H1 (cell line): Measurements from ENCODE around the gene NEDD4L. TPM values are rescaled to one million over a fixed set of nuclear protein-coding genes. Genes with fewer than 3 reads are reported as not detected.

Experiments
- CTCF ChIA-PET: fragments of 300-600 bp; sonication (Branson Sonifier 250); formaldehyde crosslinking; loops from one replicate; lab custom pipeline; 2021; ENCODE audit not compliant: partially characterized antibody; lab: Charles Lee
- POLR2A ChIA-PET: fragments of 300-600 bp; sonication (Branson Sonifier 250); formaldehyde crosslinking; loops from one replicate; lab custom pipeline; 2021; ENCODE audit warnings: inconsistent platforms; ENCODE audit not compliant: partially characterized antibody; lab: Charles Lee
- DNase-seq, 2 experiments: peaks; one replicate each; pipeline versions ENCODE4 v3.0.0 to v3.0.0-alpha.2; 2010 to 2022; ENCODE audit warnings: low spot score in 2 of 2, low read depth in 1 of 2, mixed read lengths in 1 of 2
- FAIRE-seq: peaks from 2 replicates; lab custom pipeline; 2011; peaks lifted over from hg19 to GRCh38; lab: Jason Lieb, UNC
- H2AFZ ChIP-seq: 2 replicates; pipeline ENCODE4 v1.8.1; 2012; ENCODE audit warnings: low read length, inconsistent platforms
- H2AK5ac ChIP-seq: 2 replicates; pipeline ENCODE4 v1.6.1; 2013; ENCODE audit warnings: low read depth, low read length
- H2BK120ac ChIP-seq: replicated peaks from 2 replicates; pipeline ENCODE3; 2013; ENCODE audit warnings: low read depth, low read length, inconsistent platforms
- H2BK12ac ChIP-seq: 2 replicates; pipeline ENCODE4 v1.6.1; 2013; ENCODE audit warnings: low read depth, low read length
- H2BK15ac ChIP-seq: 2 replicates; pipeline ENCODE4 v1.6.1; 2013; ENCODE audit warnings: low read length
- H2BK20ac ChIP-seq: 2 replicates; pipeline ENCODE4 v1.6.1; 2013; ENCODE audit warnings: low read length
- H2BK5ac ChIP-seq: 2 replicates; pipeline ENCODE4 v1.6.1; 2013; ENCODE audit warnings: low read depth, low read length
- H3K14ac ChIP-seq: 2 replicates; pipeline ENCODE4 v1.6.1; 2013; ENCODE audit warnings: inconsistent platforms; ENCODE audit not compliant: insufficient read length
- H3K18ac ChIP-seq: 2 replicates; pipeline ENCODE4 v1.6.1; 2013; ENCODE audit warnings: low read length; ENCODE audit errors: extremely low read depth
- H3K23ac ChIP-seq: 2 replicates; pipeline ENCODE4 v1.6.1; 2013; ENCODE audit warnings: inconsistent platforms; ENCODE audit not compliant: insufficient read length
- H3K23me2 ChIP-seq: 2 replicates; pipeline ENCODE4 v1.6.1; 2013; ENCODE audit warnings: low read depth, low read length
- H3K27ac ChIP-seq: 2 replicates; pipeline ENCODE4 v1.6.1; 2011; ENCODE audit warnings: low read depth, low read length, inconsistent platforms
- H3K27me3 ChIP-seq, 4 experiments: replicated peaks in 1 of 4; 1 replicate in 1 of 4; 2 replicates in 3 of 4; pipeline versions ENCODE4 v1.6.1 to v1.8.1; 2011 to 2013; ENCODE audit warnings: low read length in 3 of 4, mild to moderate bottlenecking in 3 of 4, inconsistent platforms in 2 of 4, mixed read lengths in 2 of 4, moderate library complexity in 1 of 4; ENCODE audit not compliant: control insufficient read depth in 3 of 4, insufficient read depth in 3 of 4; ENCODE audit errors: extremely low read depth in 1 of 4
- H3K36me3 ChIP-seq, 4 experiments: 2 replicates each; pipeline versions ENCODE4 v1.6.1 to v1.8.1; 2011 to 2013; ENCODE audit warnings: mild to moderate bottlenecking in 4 of 4, low read length in 3 of 4, moderate library complexity in 2 of 4, control low read depth in 1 of 4, inconsistent platforms in 1 of 4; ENCODE audit not compliant: insufficient read depth in 4 of 4, control insufficient read depth in 2 of 4
- H3K4ac ChIP-seq: replicated peaks from 2 replicates; pipeline ENCODE3; 2013; ENCODE audit warnings: low read length, low read depth, mixed read lengths, inconsistent platforms; ENCODE audit not compliant: insufficient read length
- H3K4me1 ChIP-seq, 4 experiments: replicated peaks in 1 of 4; 1 replicate in 1 of 4; 2 replicates in 3 of 4; pipeline versions ENCODE4 v1.6.1 to v1.8.1; 2011 to 2013; ENCODE audit warnings: low read length in 3 of 4, inconsistent platforms in 2 of 4, mixed read lengths in 1 of 4; ENCODE audit not compliant: insufficient read depth in 4 of 4, control insufficient read depth in 3 of 4
- H3K4me2 ChIP-seq, 2 experiments: 2 replicates each; pipeline versions ENCODE4 v1.6.1 to v1.8.1; 2011 to 2013; ENCODE audit warnings: low read depth in 2 of 2, low read length in 2 of 2, control low read depth in 1 of 2, inconsistent platforms in 1 of 2, mild to moderate bottlenecking in 1 of 2; ENCODE audit not compliant: insufficient read depth in 1 of 2
- H3K4me3 ChIP-seq, 4 experiments: fragments of 200-600, 300-600 bp in 1 of 4; sonication (generic), shearing (Covaris generic), sonication (Bioruptor Twin) in 1 of 4; 2 replicates each; pipeline versions ENCODE4 v1.5.1 to v1.8.1; 2011 to 2016; ENCODE audit warnings: low read length in 4 of 4, low read depth in 3 of 4, control low read depth in 2 of 4, inconsistent platforms in 2 of 4, mild to moderate bottlenecking in 2 of 4, mixed read lengths in 1 of 4, moderate library complexity in 1 of 4; ENCODE audit not compliant: insufficient read depth in 2 of 4; ENCODE audit errors: extremely low read depth in 1 of 4
- H3K56ac ChIP-seq: replicated peaks from 2 replicates; pipeline ENCODE3; 2013; ENCODE audit warnings: low read depth, mild to moderate bottlenecking, mixed read lengths, low read length, inconsistent platforms; ENCODE audit not compliant: insufficient read length
- H3K79me1 ChIP-seq: 2 replicates; pipeline ENCODE4 v1.6.1; 2013; ENCODE audit warnings: low read depth, low read length, control low read depth
- H3K79me2 ChIP-seq, 2 experiments: 2 replicates each; pipeline versions ENCODE4 v1.6.1 to v1.8.1; 2012 to 2013; ENCODE audit warnings: low read length in 2 of 2, mild to moderate bottlenecking in 2 of 2, inconsistent platforms in 1 of 2; ENCODE audit not compliant: insufficient read depth in 2 of 2, control insufficient read depth in 1 of 2
- H3K9ac ChIP-seq, 4 experiments: replicated peaks in 1 of 4; 1 replicate in 1 of 4; 2 replicates in 3 of 4; pipeline versions ENCODE4 v1.6.1 to v1.8.1; 2011 to 2013; ENCODE audit warnings: low read depth in 3 of 4, low read length in 3 of 4, control low read depth in 2 of 4, mild to moderate bottlenecking in 2 of 4, moderate library complexity in 2 of 4, inconsistent platforms in 1 of 4; ENCODE audit errors: extremely low read depth in 1 of 4
- H3K9me3 ChIP-seq, 2 experiments: 2 replicates each; pipeline versions ENCODE4 v1.6.1 to v1.8.1; 2012 to 2013; ENCODE audit warnings: mild to moderate bottlenecking in 2 of 2, moderate library complexity in 2 of 2, control low read depth in 1 of 2, inconsistent platforms in 1 of 2, low read depth in 1 of 2, low read length in 1 of 2, mixed read lengths in 1 of 2; ENCODE audit not compliant: insufficient read depth in 2 of 2
- H4K20me1 ChIP-seq, 2 experiments: replicated peaks in 1 of 2; 2 replicates each; pipeline versions ENCODE3 to v1.8.1; 2011 to 2013; ENCODE audit warnings: inconsistent platforms in 2 of 2, low read length in 2 of 2, mild to moderate bottlenecking in 1 of 2; ENCODE audit not compliant: insufficient read depth in 2 of 2, control insufficient read depth in 1 of 2
- H4K5ac ChIP-seq: 2 replicates; pipeline ENCODE4 v1.6.1; 2013; ENCODE audit warnings: low read length, low read depth, mixed read lengths, inconsistent platforms; ENCODE audit not compliant: insufficient read length
- H4K8ac ChIP-seq: 2 replicates; pipeline ENCODE4 v1.8.0; 2013; ENCODE audit warnings: mild to moderate bottlenecking, moderate library complexity, low read length, inconsistent platforms; ENCODE audit not compliant: insufficient read depth; ENCODE audit errors: extremely low read depth
- H4K91ac ChIP-seq: replicated peaks from 2 replicates; pipeline ENCODE3; 2013; ENCODE audit warnings: low read length, mixed read lengths, inconsistent platforms; ENCODE audit not compliant: insufficient read length
- CHD2 ChIP-seq: IDR thresholded peaks from 2 replicates; pipeline ENCODE4 v1.6.1; 2012; ENCODE audit warnings: low read length, improper control_type of control experiment
- JUND ChIP-seq: IDR thresholded peaks from 2 replicates; pipeline ENCODE4 v1.6.1; 2011; ENCODE audit warnings: mild to moderate bottlenecking, improper control_type of control experiment, low read length
- KDM1A ChIP-seq: fragments of 200-600, 300-600 bp; sonication (generic); IDR thresholded peaks from 2 replicates; pipeline ENCODE4 v1.7.1; 2016; ENCODE audit warnings: mild to moderate bottlenecking, low read length, borderline replicate concordance
- POLR2A ChIP-seq, 2 experiments: IDR thresholded peaks; 1 replicate in 1 of 2; 2 replicates in 1 of 2; pipeline ENCODE4 v1.6.1; 2011; ENCODE audit warnings: low read depth in 2 of 2, low read length in 2 of 2, mild to moderate bottlenecking in 2 of 2; ENCODE audit errors: control extremely low read depth in 1 of 2
- SP4 ChIP-seq: IDR thresholded peaks from 2 replicates; pipeline ENCODE4 v1.6.1; 2012; ENCODE audit warnings: low read length, inconsistent platforms
- WGBS, 2 experiments: shearing (Covaris generic) in 1 of 2; methylation state at CpG; one replicate each; pipeline versions ENCODE4 v1.1.6 to v1.1.7; 2013 to 2015; ENCODE audit warnings: low lambda C conversion rate in 2 of 2, mixed read lengths in 2 of 2, inconsistent platforms in 1 of 2, low coverage in 1 of 2, missing lambda C conversion rate in 1 of 2; ENCODE audit not compliant: insufficient replicate concordance in 2 of 2, insufficient coverage in 1 of 2, insufficient read length in 1 of 2; ENCODE audit errors: extremely low coverage in 1 of 2, missing lambda C conversion rate in 1 of 2; 5-methylcytosine and 5-hydroxymethylcytosine counted together
- polyA plus RNA-seq, 7 experiments: library from polyadenylated mRNA; depleted of rRNA in 3 of 7; stranded (reverse) in 5 of 7; unstranded in 2 of 7; fragments of >200 nt in 5 of 7; fragments of 200-250 nt in 2 of 7; gene quantifications; 1 replicate in 5 of 7; 2 replicates in 1 of 7; 4 replicates in 1 of 7; pipeline versions ENCODE4 v1.2.1 to v1.2.3, GENCODE V29; 2011 to 2013; ENCODE audit warnings: missing spikeins in 2 of 7, mixed read lengths in 2 of 7
- total RNA-seq: library from RNA; stranded (reverse); fragmentation: NEBNext Ultra II Directional; extraction: Animal tissue kit (Norgen Biotek cat#: 25700); gene quantifications from 2 replicates; pipeline ENCODE4 v1.2.1, GENCODE V29; 2021
- TF ChIP-seq, protein P1 (sequence below): IDR thresholded peaks from 2 replicates; pipeline ENCODE4 v1.6.1; 2011; ENCODE audit warnings: low read depth, mild to moderate bottlenecking, low read length; ENCODE audit not compliant: insufficient read depth
- TF ChIP-seq, protein P2 (sequence below): IDR thresholded peaks from 2 replicates; pipeline ENCODE4 v1.6.1; 2012; ENCODE audit warnings: inconsistent platforms
- TF ChIP-seq, protein P3 (sequence below), 3 experiments: IDR thresholded peaks; 1 replicate in 2 of 3; 2 replicates in 1 of 3; pipeline versions ENCODE4 v1.5.1 to v1.6.1; 2011; ENCODE audit warnings: low read length in 3 of 3, mild to moderate bottlenecking in 3 of 3, inconsistent platforms in 2 of 3, low read depth in 1 of 3, moderate library complexity in 1 of 3; ENCODE audit not compliant: insufficient read depth in 1 of 3; ENCODE audit errors: control extremely low read depth in 1 of 3
- TF ChIP-seq, protein P4 (sequence below): IDR thresholded peaks from 2 replicates; pipeline ENCODE4 v1.6.1; 2012; ENCODE audit warnings: low read length, inconsistent platforms

The NEDD4L gene
- total and polyA plus RNA-seq, 2 of the 8 experiments (the other 6 are each of a cell fraction or from before 2014, with no cell fraction given): 37.3 to 69.8 TPM

DNA sequence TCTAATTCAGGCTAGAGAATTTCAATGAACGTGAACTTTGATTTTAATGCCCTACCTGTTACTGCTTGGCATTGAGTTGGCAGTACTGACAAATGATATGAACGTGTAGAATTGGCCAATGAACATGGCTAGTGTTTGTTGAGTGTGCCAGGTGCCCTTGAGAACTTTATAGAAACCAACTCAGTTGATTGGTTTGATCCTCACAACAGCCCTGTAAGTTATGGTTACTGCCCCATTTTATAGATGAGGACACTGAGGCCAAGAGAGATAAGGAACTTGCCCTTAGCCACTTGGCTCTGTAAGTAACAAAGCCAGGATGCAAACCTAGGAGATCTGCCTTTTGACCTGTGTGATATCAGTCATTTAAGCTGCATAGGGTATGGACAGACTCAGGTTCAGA lies 275.7 kb downstream of the NEDD4L start:
- Histone ChIP-seq H3K4me3 (no peak overlapping the region), H3K18ac (no peak overlapping the region), H2BK15ac (no peak overlapping the region), H3K27me3 (no peaks in the 10 kb centered on the region), H3K4me2 (no peak overlapping the region), H3K9me3 (no peaks in the 10 kb centered on the region), H3K4ac (no peak overlapping the region), H3K9ac (no peak overlapping the region; a peak in 1 of 7 replicates), H2BK20ac (no peak overlapping the region), H3K23ac (no peak overlapping the region), H2AFZ (no peak overlapping the region), H4K20me1 (peaks cover 3 to 4% of the 10 kb centered on the region in 2 experiments), H2BK12ac (no peak overlapping the region), H3K4me1 (peaks cover 0 to 7% (median 3%) of the 10 kb centered on the region in 4 experiments; a peak in 5 of 7 replicates), H3K79me1 (peaks cover 2% of the 10 kb centered on the region; the same call in 1 of the 2 replicates), H4K8ac (no peak overlapping the region), H3K79me2 (no peaks in the 10 kb centered on the region), H2AK5ac (no peak overlapping the region), H4K91ac (no peak overlapping the region), H3K56ac (no peak overlapping the region), H2BK120ac (no peak overlapping the region), H3K27ac (no peak overlapping the region), H3K14ac (no peak overlapping the region), H2BK5ac (no peak overlapping the region), H3K36me3 (peaks cover 0 to 9% (median under 1%) of the 10 kb centered on the region in 4 experiments; a peak in 3 of 8 replicates), H4K5ac (no peak overlapping the region), H3K23me2 (no peaks in the 10 kb centered on the region)
- ChIA-PET POLR2A (no interaction called here), CTCF (interaction anchor here (1.3 to 1.4 kb wide), 2 partner anchors 126 to 128 kb away, joined by 4 to 5 read pairs; no protein-coding TSS in a partner anchor)
- 91% methylated on average over 2 of the region's 2 CpGs; no CpG with 5 or more reads in 1 of the 2 experiments for WGBS, 2 experiments
- FAIRE-seq: no peak
- no peak for DNase-seq
- TF ChIP-seq SP4 (no peak), JUND (no peak), POLR2A (IDR thresholded peaks at IDR 0.05; ENCODE audit: control extremely low read depth in 1 of 2, low read depth in 2 of 2, low read length in 2 of 2) (no peak), KDM1A (no peak), CHD2 (no peak)
- TF ChIP-seq, protein P1, sequence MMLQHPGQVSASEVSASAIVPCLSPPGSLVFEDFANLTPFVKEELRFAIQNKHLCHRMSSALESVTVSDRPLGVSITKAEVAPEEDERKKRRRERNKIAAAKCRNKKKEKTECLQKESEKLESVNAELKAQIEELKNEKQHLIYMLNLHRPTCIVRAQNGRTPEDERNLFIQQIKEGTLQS: no peak
- TF ChIP-seq, protein P2, sequence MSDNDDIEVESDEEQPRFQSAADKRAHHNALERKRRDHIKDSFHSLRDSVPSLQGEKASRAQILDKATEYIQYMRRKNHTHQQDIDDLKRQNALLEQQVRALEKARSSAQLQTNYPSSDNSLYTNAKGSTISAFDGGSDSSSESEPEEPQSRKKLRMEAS: no peak
- TF ChIP-seq, protein P3, sequence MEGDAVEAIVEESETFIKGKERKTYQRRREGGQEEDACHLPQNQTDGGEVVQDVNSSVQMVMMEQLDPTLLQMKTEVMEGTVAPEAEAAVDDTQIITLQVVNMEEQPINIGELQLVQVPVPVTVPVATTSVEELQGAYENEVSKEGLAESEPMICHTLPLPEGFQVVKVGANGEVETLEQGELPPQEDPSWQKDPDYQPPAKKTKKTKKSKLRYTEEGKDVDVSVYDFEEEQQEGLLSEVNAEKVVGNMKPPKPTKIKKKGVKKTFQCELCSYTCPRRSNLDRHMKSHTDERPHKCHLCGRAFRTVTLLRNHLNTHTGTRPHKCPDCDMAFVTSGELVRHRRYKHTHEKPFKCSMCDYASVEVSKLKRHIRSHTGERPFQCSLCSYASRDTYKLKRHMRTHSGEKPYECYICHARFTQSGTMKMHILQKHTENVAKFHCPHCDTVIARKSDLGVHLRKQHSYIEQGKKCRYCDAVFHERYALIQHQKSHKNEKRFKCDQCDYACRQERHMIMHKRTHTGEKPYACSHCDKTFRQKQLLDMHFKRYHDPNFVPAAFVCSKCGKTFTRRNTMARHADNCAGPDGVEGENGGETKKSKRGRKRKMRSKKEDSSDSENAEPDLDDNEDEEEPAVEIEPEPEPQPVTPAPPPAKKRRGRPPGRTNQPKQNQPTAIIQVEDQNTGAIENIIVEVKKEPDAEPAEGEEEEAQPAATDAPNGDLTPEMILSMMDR (IDR thresholded peaks at IDR 0.05; ENCODE audit: control extremely low read depth in 1 of 3, insufficient read depth in 1 of 3, low read depth in 1 of 3, low read length in 3 of 3): no peak
- TF ChIP-seq, protein P4, sequence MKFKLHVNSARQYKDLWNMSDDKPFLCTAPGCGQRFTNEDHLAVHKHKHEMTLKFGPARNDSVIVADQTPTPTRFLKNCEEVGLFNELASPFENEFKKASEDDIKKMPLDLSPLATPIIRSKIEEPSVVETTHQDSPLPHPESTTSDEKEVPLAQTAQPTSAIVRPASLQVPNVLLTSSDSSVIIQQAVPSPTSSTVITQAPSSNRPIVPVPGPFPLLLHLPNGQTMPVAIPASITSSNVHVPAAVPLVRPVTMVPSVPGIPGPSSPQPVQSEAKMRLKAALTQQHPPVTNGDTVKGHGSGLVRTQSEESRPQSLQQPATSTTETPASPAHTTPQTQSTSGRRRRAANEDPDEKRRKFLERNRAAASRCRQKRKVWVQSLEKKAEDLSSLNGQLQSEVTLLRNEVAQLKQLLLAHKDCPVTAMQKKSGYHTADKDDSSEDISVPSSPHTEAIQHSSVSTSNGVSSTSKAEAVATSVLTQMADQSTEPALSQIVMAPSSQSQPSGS: no peak
